Measurements from ENCODE around the gene CCDC178. TPM values are rescaled to one million over a fixed set of nuclear protein-coding genes. Genes with fewer than 3 reads are reported as not detected.
"Not testable (repeated sequence)": the region's sequence is repeated elsewhere in the genome, so short reads cannot be mapped to it uniquely, and the experiment has no call there.

CCDC178 gene
- total RNA-seq, 1 donor from 2014 or later, result 1.9 TPM

DNA sequence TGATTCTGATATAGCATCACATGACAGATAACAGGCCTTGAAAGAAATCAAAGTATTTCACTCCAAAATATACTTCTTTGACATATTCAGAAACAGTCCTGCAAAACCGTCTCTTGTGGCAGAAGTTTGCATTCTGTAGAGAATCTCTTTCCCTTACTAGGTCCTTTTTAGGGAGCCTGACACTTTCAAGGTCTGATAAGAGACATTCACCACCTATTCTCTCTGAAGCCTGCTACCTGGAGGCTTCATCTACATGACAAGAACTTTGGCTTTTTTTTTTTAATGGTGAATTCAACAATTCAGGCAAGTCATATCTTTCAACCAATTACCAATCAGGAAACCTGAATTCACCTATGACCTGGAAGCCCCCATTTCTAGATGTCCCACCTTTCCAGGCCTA lies 83.8 kb downstream of the CCDC178 start:
- no peak for DNase-seq (ENCODE audit: low spot score)

DNA sequence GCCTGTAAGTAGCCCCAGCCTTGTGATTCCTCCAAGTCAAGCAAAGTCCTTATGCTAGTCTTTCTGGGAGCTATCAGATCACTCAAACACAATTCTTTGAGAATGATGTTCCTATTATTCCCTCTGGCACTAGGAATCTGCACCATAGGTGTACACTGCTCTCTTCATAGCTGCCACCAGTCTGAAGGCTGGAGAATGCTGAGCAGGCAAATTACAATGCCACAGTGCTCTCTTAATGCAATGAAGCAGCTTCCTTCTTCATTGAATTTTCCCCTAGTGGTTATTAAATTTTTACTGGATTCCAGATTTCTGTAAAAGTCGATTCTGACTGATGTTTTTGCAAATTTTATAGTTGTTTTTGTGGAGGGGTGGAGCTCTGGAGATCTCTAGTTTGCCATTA lies 84.8 kb downstream of the CCDC178 start:
- DNase-seq (ENCODE audit: low spot score), result no peak

GRCh38 chr18:33355263-33355662 lies 85.3 kb downstream of the CCDC178 start:
- no peak for DNase-seq (ENCODE audit: low spot score)

- DNase-seq (ENCODE audit: low spot score), result no peak
These were observed 90.3 kb downstream of the CCDC178 start for GRCh38 chr18:33350256-33350655.

DNA sequence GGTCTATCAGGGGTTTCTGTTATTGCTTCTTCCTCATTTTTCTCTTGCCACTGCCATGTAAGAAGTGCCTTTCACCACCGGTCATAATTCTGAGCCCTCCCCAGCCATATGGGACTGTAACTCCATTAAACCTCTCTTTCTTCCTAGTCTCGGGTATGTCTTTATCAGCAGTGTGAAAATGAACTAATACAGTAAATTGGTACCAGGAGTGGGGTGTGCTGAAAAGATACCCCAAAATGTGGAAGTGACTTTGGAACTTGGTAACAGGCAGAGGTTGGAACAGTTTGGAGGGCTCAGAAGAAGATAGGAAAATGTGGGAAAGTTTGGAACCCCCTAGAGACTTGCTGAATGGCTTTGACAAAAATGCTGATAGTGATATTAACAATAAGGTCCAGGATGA lies 100.8 kb downstream of the CCDC178 start:
- DNase-seq (ENCODE audit: low spot score), result not testable (repeated sequence)

DNA sequence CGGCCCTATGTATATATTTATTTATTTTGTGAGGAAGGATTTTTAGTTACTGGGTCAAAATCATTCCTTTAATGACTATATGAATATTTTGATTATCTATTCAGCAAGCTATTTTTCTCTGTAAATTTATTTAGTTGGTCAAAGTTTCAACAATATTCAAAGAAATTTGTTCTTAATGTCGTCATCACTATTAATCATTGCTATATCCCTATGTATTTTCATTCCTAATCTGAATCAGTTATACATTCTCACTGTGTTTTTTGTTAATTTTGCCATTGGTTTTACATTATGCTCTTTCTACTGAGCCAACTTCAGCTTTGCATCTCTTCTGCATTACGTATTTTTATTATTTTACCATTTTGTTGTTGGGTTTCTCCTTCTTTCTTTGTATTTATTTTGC lies 105.7 kb downstream of the CCDC178 start:
- DNase-seq (ENCODE audit: low spot score), result no peak

DNA sequence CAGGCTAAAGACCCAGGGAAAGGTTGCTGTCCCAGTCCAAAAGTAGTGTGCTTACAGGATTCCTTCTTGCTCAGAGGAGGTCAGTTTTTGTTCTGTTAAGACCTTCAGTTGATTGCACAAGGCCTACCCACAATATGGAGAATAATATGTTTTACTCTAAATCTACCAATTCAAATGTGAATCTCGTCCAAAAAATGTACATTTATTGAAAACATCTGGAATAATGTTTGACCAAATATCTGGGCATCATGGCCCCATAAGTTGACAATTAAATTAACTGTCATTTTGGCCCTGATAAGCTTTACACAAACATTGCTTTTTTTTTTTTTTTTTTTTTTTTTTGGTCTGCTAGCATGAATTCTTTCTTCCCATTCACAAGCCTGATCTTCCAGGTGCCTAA lies 109.8 kb downstream of the CCDC178 start:
- no peak for DNase-seq (ENCODE audit: low spot score)

GRCh38 chr18:33326975-33327374 lies 113.5 kb downstream of the CCDC178 start:
- DNase-seq (ENCODE audit: low spot score), result no peak

DNA sequence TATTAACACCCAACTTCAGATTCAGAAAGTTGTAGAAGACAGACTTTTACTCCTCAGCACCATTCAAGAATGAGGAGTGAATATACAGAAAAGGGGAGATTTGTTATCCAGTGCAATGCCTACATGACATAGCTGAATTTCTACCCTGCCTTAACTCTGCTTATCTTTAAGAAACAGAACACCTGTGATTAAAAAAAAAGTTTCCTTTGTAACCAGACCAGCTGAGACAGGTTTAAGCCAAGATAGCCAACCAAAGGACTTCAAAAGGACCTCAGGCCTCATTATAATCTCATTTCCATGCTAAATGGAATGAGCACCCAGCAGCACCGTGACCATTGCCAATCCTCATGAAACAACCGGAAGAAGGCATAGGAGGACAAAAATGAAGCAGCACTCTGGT lies 122.9 kb downstream of the CCDC178 start:
- no peak for DNase-seq (ENCODE audit: low spot score)

DNA sequence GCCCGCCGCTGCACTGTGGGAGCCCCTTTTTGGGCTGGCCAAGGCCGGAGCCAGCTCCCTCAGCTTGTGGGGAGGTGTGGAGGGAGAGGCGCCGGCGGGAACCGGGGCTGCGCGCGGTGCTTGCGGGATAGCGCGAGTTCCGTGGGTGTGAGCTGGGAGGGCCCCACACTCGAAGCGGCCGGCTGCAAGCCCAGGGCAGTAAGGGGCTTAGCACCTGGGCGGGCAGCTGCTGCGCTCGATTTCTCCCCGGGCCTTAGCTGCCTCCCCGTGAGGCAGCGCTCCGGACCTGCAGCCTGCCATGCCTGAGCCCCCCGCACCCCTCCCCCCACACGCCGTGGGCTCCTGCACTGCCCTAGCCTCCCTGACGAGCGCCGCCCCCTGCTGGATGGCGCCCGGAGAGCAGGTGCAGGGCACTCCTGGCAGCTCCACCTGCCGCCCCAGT lies 124.4 kb downstream of the CCDC178 start:
- DNase-seq (ENCODE audit: low spot score), result no peak

GRCh38 chr18:33307520-33307919 lies 133.0 kb downstream of the CCDC178 start:
- no peak for DNase-seq (ENCODE audit: low spot score)

GRCh38 chr18:33304277-33304676 lies 136.2 kb downstream of the CCDC178 start:
- DNase-seq (ENCODE audit: low spot score), result no peak

DNA sequence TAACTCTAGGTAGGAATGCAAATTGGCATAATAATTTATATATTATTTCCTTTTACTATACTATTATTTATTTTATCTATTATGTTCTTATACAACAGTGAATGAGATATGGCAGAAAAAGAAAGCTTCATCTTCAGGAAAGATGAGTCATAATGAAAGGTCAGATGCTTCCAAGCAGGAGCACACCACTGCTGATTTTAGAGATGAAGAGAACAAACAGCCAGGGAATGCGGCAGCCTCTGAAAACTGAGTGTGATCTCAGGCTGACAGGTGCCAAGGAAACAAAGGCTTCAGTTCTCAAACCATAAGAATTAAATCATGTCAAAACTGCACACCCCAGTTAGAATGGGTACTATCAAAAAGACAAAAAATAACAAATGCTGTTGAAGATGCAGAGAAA lies 149.0 kb downstream of the CCDC178 start:
- no peak for DNase-seq (ENCODE audit: low spot score)

- no peak for DNase-seq (ENCODE audit: low spot score)
These were observed 152.3 kb downstream of the CCDC178 start for GRCh38 chr18:33288082-33288716.

DNA sequence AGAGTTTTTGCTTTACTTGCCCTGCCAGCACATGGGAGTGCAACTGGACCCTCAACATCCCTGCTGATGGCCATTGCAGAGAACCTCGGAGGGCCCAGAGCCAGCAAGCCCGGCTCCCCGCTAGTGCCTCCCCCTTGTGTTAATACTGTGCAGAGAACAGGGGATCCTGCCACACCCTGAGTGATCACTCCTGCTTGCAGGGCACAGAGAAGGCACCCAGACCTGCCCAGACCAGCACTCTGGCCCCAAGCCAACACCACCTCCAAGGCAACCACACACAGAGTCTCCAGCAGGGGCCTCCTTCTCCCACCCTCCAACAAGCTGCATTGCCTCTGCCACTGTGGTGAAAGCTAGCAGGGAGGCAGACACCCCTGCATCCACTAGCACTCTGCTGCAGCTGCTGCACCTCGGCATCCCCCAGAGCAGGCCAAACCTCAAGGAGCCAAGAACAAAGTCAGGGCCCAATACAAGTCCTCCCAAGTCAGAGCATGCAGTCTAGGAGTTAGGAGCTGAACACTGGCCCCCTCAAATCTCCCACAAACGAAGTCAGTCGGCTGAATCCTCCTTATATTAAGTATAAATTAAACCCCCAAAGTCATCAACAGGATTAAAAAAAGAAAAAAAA lies 157.7 kb downstream of the CCDC178 start:
- no peak for DNase-seq (ENCODE audit: low spot score)

DNA sequence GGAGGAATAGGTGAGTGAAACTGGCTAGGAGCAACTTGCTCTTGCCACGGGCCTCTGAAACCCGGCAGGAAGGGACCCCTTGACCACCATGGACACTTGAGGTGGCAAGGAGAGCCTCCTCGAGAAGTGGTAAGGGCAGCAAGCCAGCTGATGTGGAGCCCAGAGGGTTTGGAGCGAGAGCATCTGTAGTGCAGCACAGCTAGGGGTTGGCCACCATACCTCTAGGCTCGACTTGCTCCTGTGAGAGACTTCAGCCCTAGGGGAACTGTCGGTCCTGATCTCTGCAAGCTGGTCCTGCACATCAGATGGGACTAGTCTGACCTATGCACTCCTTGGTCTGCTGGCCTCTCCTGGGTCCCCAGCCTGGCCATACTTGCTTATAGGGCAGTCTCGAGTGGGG lies 158.4 kb downstream of the CCDC178 start:
- no peak for DNase-seq (ENCODE audit: low spot score)

- no peak for DNase-seq (ENCODE audit: low spot score)
These were observed 163.1 kb downstream of the CCDC178 start for GRCh38 chr18:33277431-33277830.

GRCh38 chr18:33275843-33276242 lies 164.7 kb downstream of the CCDC178 start:
- no peak for DNase-seq (ENCODE audit: low spot score)

DNA sequence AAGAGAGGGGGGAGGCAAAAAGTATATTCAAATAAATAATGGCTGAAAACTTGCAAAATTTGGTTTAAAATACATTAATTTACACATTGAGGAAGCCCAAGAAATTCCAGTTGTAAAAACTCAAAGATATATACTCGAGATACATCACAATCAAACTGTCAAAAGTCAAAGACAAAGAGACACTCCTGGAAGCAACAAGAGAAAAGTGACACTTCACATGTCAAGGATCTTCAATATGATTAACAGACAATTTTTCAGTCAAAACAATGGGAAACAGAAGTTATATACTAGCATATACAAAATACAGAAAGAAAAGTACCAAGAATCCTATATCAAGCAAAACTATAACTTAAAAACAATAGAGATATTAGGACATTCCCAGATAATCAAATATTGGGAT lies 170.2 kb downstream of the CCDC178 start:
- DNase-seq (ENCODE audit: low spot score), result no peak

DNA sequence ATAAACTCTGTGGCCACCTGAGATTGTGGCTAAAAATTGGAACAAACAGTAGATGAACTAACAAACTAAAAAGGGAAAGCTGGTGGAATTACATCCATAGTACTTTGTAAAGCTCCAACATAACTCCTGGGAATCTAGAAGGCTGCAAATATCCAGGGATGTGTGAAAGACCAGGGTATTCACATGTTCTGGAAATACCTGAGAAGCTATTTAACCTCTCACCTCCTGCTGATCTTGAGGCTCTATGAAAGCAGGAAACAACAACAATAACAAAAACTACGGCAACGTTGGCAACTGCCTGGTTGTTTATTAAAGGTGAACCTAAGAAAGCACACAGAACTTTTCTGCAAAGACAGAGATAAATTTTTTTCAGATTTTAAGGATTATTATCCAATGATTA lies 171.3 kb downstream of the CCDC178 start:
- DNase-seq (ENCODE audit: low spot score), result no peak

DNA sequence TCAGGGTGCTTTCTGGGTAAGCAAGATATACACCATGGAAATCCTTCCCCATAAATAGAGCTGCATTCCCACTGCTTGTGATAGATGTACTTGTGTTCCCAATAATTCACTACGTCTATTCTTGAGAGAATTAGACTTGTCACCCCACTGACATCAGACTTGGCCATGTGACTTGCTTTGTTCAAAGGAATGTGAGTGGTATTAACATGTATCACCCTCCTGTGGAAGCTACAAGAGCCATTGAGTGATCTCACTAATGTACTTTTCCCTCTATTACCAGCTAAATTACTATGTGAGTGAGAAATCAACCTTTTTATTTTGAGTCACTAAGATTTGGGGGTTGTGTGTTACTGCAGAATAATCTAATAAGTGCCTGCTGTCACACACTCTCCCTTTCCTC lies 176.0 kb downstream of the CCDC178 start:
- DNase-seq (ENCODE audit: low spot score), result no peak

GRCh38 chr18:33239298-33239697 lies 201.2 kb downstream of the CCDC178 start:
- DNase-seq (ENCODE audit: low spot score), result no peak

- DNase-seq (ENCODE audit: low spot score), result no peak
These were observed 208.2 kb downstream of the CCDC178 start for GRCh38 chr18:33232318-33232626.

All from ureter (tissue), 1 donor.